Esophagus squamous epithelium (tissue), 5 donors: ENCODE data around the gene OGFOD2. TPM values are rescaled to one million over a fixed set of nuclear protein-coding genes. Genes with fewer than 3 reads are reported as not detected.

Experiments
- DNase-seq: peaks from one replicate; lab custom pipeline; 2025; lab: John Stamatoyannopoulos, UW
- H3K27ac ChIP-seq, 4 donors: fragments of 200-600 bp; sonication (generic); one replicate each; pipeline ENCODE4 v1.5.1; 2016 to 2019; ENCODE audit warnings: mild to moderate bottlenecking in 1 of 4
- H3K27me3 ChIP-seq, 4 donors: fragments of 200-600 bp; sonication (generic); 1 replicate in 3 of 4; 2 replicates in 1 of 4; pipeline versions ENCODE4 v1.5.1 to v1.6.0; 2017 to 2021; ENCODE audit warnings: antibody characterized with exemption in 1 of 4
- H3K36me3 ChIP-seq, 3 donors: fragments of 200-600 bp; sonication (generic); one replicate each; pipeline ENCODE4 v1.5.1; 2016 to 2019
- H3K4me1 ChIP-seq, 3 donors: fragments of 200-600 bp; sonication (generic); one replicate each; pipeline ENCODE4 v1.5.1; 2017 to 2019
- H3K4me3 ChIP-seq, 4 donors: fragments of 200-600 bp; sonication (generic); 1 replicate in 3 of 4; 2 replicates in 1 of 4; pipeline ENCODE4 v1.5.1; 2016 to 2019; ENCODE audit warnings: mild to moderate bottlenecking in 2 of 4, moderate library complexity in 1 of 4
- H3K9me3 ChIP-seq, 3 donors: fragments of 200-600 bp; sonication (generic); one replicate each; pipeline ENCODE4 v1.5.1; 2016 to 2019
- CTCF ChIP-seq, 6 experiments: fragments of 450-650 bp in 4 of 6; fragments of 200-600 bp in 2 of 6; sonication (generic) in 2 of 6; IDR thresholded peaks; one replicate each; pipeline ENCODE4 v1.5.1; 2016 to 2019; ENCODE audit warnings: antibody characterized with exemption in 6 of 6, mild to moderate bottlenecking in 4 of 6, moderate library complexity in 4 of 6
- POLR2A ChIP-seq, 4 donors: fragments of 450-650 bp; IDR thresholded peaks; one replicate each; pipeline ENCODE4 v1.6.1; 2017; ENCODE audit warnings: antibody characterized with exemption in 4 of 4, mild to moderate bottlenecking in 4 of 4, moderate library complexity in 3 of 4
- WGBS, 2 donors: methylation state at CpG; one replicate each; pipeline ENCODE4 v1.1.5; 2018; 5-methylcytosine and 5-hydroxymethylcytosine counted together
- intact Hi-C: fragments of 100-400 bp; cut with DNase I; formaldehyde crosslinking; loops from one replicate; pipeline ENCODE4 v1.15.0; 2022
- total RNA-seq, 4 donors: library from RNA; depleted of rRNA; stranded (reverse); fragments of >200 nt; gene quantifications; one replicate each; pipeline ENCODE4 v1.1.0, GENCODE V29; 2016
- donor health status: DM: yes; HTN: yes; CAD: no.

Gene OGFOD2
- total RNA-seq, 4 donors from 2014 or later = 8.5 to 13.9 (median 11.3) TPM

DNA sequence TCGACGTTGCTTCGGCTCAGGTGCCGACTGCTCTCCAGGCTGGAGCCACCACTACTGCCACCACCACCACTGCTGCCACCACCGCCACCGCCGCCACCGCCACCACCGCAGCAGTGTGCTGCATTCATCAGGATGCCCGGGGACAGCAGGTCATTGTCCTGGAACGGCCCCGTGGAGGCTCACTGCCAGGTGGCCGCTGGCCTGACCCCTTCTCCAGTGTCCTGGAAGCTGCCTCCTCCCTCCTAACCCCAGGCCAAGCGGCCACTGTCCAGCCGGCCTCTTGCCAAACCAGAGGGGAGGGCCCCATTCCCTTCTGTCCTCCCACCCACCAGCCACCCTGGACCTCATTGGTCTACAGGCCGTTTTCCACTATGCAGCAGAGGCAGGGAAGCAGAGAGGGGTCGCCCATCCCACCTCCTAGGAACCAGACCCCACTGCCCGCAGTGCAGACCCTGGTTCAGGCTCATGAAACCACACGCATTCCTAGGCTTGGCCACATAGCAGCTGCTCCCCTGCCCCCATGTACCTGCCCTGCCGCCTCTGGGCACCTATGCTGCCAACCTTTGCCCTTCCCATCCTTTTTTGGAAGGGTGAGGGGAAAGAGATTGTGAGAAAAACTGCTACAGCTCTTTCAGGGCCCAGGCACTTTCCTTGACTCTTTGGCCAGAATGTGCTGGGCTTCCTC, 20.6 kb downstream of the OGFOD2 start:
- Histone ChIP-seq H3K27me3 (no peaks in the 10 kb centered on the region), H3K27ac (no peak overlapping the region), H3K36me3 (peaks cover 0 to 68% (median 1%) of the 10 kb centered on the region in 3 donors), H3K4me1 (peaks cover 0 to 4% (median 0%) of the 10 kb centered on the region in 3 donors), H3K4me3 (no peak overlapping the region), H3K9me3 (no peaks in the 10 kb centered on the region)
- 81 to 94% methylated on average over 5 of the region's 20 CpGs for WGBS, 2 donors
- DNase-seq = no peak
- TF ChIP-seq CTCF (IDR thresholded peaks at IDR 0.05) (no peak), POLR2A (IDR thresholded peaks at IDR 0.05) (no peak)
- intact Hi-C loops = no loop called here

DNA sequence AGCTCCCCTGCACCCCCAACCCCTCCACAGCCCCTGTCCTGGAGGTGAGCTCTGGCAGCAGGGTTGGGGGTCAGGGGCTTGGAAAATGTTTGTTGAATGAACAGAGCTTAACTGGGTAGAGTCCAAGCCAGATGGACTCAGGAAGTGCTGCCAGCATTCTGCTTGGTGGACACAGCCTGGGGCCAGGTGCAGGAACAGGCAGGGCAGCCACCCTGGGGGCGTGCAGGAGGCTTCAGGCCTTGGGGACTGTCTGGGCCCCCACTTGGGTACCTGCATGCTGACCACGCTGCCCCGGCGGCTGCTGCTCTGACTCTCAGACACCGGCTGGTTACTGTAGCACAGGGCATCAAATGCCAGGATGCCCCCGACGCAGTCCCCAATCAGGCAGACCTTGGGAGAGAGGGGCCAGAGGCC, 21.2 kb downstream of the OGFOD2 start:
- no peak overlapping the region for H3K4me3 ChIP-seq
- intact Hi-C loops = no loop called here
- no peaks in the 10 kb centered on the region for H3K9me3 ChIP-seq
- WGBS, 2 donors = 90% methylated on average over 4 of the region's 7 CpGs; no CpG with 5 or more reads in 1 of the 2 donors
- no peak for DNase-seq
- peaks cover 0 to 68% (median 7%) of the 10 kb centered on the region in 3 donors for H3K36me3 ChIP-seq
- H3K4me1 ChIP-seq = peaks cover 0 to 4% (median 0%) of the 10 kb centered on the region in 3 donors
- TF ChIP-seq POLR2A (IDR thresholded peaks at IDR 0.05) (no peak), CTCF (IDR thresholded peaks at IDR 0.05) (no peak)
- H3K27ac ChIP-seq = no peak overlapping the region
- H3K27me3 ChIP-seq = no peaks in the 10 kb centered on the region

DNA sequence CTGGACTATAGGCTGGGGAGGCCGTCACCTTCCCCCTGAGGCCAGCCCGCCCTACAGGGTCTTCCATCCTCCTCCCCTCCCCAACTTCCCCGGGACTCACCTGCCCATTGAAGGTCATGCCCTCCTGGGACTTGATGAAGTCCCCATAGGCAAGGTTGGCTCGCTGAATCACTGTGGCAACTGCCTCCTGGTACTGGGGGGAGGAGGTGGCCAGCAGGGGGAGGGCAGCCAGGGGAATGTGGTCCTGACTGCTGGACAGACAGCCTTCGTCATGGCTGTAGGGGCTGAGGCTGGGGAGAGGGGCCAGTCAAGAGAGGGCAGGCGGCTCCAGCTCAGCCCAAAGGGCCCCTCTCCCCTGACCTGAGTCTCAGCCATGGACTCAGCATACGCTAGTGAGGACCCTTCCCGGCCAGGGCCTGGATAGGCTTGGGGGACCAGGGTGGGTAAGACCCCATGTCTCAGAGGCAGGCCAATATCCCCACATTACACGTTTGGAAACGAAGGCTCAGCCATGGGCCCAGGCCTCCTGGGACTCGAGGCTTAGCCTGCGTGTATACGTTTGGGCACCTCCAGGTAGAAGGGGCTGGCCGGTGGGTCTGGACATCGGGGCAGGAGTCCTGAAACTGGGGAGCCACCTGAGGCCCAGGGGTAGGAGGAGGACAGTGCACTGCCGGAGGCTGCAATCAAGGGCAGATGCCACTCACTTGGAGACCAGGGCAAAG, 21.7 kb downstream of the OGFOD2 start:
- Histone ChIP-seq H3K36me3 (peaks cover 0 to 64% (median 11%) of the 10 kb centered on the region in 3 donors), H3K4me1 (peaks cover 0 to 4% (median 0%) of the 10 kb centered on the region in 3 donors)
- intact Hi-C loops = no loop called here

DNA sequence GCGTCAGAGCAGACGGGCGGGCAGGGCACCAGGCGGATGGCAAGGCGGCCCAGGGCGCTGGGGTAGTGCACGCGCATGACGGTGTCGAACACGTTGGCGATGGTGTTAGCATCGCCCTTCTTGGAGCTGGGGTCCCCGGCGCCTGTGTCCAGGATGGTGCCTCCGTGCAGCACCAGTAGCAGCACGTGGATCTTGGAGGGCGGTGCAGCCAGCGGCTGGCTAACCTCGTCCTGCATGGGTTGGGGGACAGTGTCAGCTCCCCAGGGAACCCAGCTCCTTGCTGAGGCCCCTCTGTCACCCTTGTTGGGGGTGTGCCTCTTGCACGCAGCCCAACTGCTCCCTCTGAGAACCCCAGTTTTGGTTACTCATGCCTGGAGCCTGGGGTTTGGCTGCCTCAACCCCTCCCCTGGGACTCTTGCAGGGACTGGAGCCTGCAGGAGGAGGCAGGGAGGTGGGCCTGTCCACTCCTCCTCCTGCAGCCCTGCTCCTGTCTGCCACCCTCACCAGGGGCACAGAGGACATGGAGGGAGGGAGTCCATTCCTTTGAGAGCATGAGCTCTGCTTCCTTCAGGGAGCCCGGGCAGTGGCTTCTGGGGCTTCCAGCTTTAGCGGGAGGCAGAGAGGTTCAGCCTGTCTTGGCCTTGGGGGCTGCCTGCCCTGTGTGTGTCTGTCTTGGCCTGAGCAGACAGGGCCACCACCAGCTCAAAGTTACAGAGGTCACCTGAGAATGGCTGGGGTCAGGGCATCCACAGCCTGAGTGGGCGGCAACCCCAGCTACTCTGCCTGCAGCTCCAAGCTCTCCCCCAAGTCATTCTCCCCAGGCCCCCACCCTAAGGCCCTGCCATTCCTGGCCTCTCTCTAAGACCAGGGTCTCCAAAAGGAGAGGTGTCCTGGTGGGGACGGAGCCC, 22.6 kb downstream of the OGFOD2 start:
- TF ChIP-seq CTCF (IDR thresholded peaks at IDR 0.05) (no peak), POLR2A (IDR thresholded peaks at IDR 0.05) (no peak)
- Histone ChIP-seq H3K9me3 (no peaks in the 10 kb centered on the region), H3K27me3 (no peaks in the 10 kb centered on the region), H3K36me3 (peaks cover 0 to 57% (median 11%) of the 10 kb centered on the region in 3 donors), H3K27ac (no peak overlapping the region), H3K4me3 (no peak overlapping the region), H3K4me1 (peaks cover 0 to 4% (median 0%) of the 10 kb centered on the region in 3 donors)
- intact Hi-C loops = no loop called here
- 95 to 97% methylated on average over 14 to 21 of the region's 25 CpGs for WGBS, 2 donors
- DNase-seq = no peak

More for the DNA sequence above, 21.7 kb downstream of the OGFOD2 start:
- TF ChIP-seq CTCF (IDR thresholded peaks at IDR 0.05) = no peak
- no peak for TF ChIP-seq POLR2A (IDR thresholded peaks at IDR 0.05)
- H3K27ac ChIP-seq = no peak overlapping the region
- no peaks in the 10 kb centered on the region for H3K9me3 ChIP-seq
- WGBS, 2 donors = 91 to 96% methylated on average over 6 to 10 of the region's 16 CpGs
- no peak overlapping the region for H3K4me3 ChIP-seq
- H3K27me3 ChIP-seq = no peaks in the 10 kb centered on the region
- DNase-seq = no peak
